Tibial nerve (tissue), 4 donors: ENCODE results near the gene NAXE. TPM values are rescaled to one million over a fixed set of nuclear protein-coding genes. Genes with fewer than 3 reads are reported as not detected.

Experiments
- DNase-seq, 2 donors: peaks; one replicate each; pipeline ENCODE4 v3.0.0-alpha.2; 2019; ENCODE audit warnings: low spot score in 2 of 2
- H3K27ac ChIP-seq, 4 donors: fragments of 200-600 bp; sonication (generic) in 3 of 4; one replicate each; pipeline ENCODE4 v1.5.1; 2017 to 2019; ENCODE audit warnings: mild to moderate bottlenecking in 1 of 4
- H3K27me3 ChIP-seq, 2 donors: fragments of 200-600 bp; sonication (generic) in 1 of 2; one replicate each; pipeline versions ENCODE4 v1.5.1 to v1.6.0; 2017 to 2019
- H3K36me3 ChIP-seq, 3 donors: fragments of 200-600 bp; sonication (generic); one replicate each; pipeline ENCODE4 v1.5.1; 2018 to 2019
- H3K4me1 ChIP-seq, 4 donors: fragments of 200-600 bp; sonication (generic) in 3 of 4; one replicate each; pipeline ENCODE4 v1.5.1; 2017 to 2019
- H3K4me3 ChIP-seq, 4 donors: fragments of 200-600 bp; sonication (generic) in 3 of 4; one replicate each; pipeline ENCODE4 v1.5.1; 2017 to 2019; ENCODE audit warnings: mild to moderate bottlenecking in 1 of 4, moderate library complexity in 1 of 4
- H3K9me3 ChIP-seq, 4 donors: fragments of 200-600 bp; sonication (generic) in 3 of 4; one replicate each; pipeline ENCODE4 v1.5.1; 2017 to 2019
- EP300 ChIP-seq, 2 donors: sonication (generic); formaldehyde crosslinking; IDR thresholded peaks; one replicate each; pipeline ENCODE4 v1.6.1; 2017; ENCODE audit warnings: antibody characterized with exemption in 2 of 2, mild to moderate bottlenecking in 1 of 2
- POLR2A ChIP-seq, 2 donors: fragments of 450-650 bp; IDR thresholded peaks; one replicate each; pipeline ENCODE4 v1.6.1; 2017; ENCODE audit warnings: antibody characterized with exemption in 2 of 2, mild to moderate bottlenecking in 2 of 2, moderate library complexity in 2 of 2
- WGBS, 2 donors: methylation state at CpG; one replicate each; pipeline ENCODE4 v1.1.5; 2018; 5-methylcytosine and 5-hydroxymethylcytosine counted together
- total RNA-seq, 4 donors: library from RNA; depleted of rRNA; stranded (reverse); fragments of >200 nt; gene quantifications; one replicate each; pipeline ENCODE4 v1.1.0, GENCODE V29; 2016
- TF ChIP-seq, protein P1 (sequence below), 5 experiments: fragments of 200-600 bp in 3 of 5; fragments of 450-650 bp in 2 of 5; sonication (generic) in 3 of 5; IDR thresholded peaks; one replicate each; pipeline ENCODE4 v1.5.1; 2016 to 2019; ENCODE audit warnings: antibody characterized with exemption in 5 of 5, mild to moderate bottlenecking in 3 of 5, moderate library complexity in 2 of 5

Gene NAXE
- total RNA-seq, 4 donors from 2014 or later, result 53.1 to 105 (median 82.7) TPM

DNA sequence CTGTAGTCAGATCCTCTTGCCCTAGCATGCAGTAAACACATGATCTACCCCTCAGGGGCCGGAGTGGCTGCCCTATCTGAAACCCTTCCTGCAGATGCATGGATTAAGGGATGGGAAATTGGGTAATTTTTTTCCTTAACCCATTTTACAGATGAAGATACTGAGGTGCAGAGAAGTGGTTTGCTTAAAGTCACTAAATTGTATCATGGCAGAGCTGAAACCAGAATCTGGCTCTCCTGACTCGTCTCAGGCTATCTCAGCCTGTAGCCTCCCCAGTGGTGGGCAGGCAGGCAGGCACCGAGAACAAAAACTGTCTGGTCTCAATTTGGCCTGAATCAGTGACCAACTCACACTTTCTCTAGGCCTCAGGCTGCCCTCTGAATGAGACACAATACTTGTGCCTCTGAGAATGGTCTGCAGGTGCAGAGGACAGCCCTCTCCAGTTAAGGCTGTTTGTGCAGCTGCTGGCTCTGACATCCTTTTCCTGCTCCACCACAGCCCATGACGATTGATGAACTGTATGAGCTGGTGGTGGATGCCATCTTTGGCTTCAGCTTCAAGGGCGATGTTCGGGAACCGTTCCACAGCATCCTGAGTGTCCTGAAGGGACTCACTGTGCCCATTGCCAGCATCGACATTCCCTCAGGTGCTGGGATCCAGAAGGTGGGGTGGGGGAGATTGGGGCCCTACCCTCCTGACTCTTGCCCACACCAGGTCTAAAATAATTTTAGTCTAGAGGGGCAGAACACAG lies 1.5 kb downstream of the NAXE start:
- H3K9me3 ChIP-seq, result no peaks in the 10 kb centered on the region
- H3K36me3 ChIP-seq, result peaks cover 0 to 53% (median 9%) of the 10 kb centered on the region in 3 donors
- H3K27me3 ChIP-seq, result no peaks in the 10 kb centered on the region
- 71 to 76% methylated on average over 8 of the region's 8 CpGs for WGBS, 2 donors
- H3K4me3 ChIP-seq, result no peak overlapping the region
- peaks cover 0 to 17% (median 10%) of the 10 kb centered on the region in 4 donors for H3K4me1 ChIP-seq
- peak overlapping the region in 1 of 4 donors; percentile 90 for H3K27ac ChIP-seq
- TF ChIP-seq, protein P1, sequence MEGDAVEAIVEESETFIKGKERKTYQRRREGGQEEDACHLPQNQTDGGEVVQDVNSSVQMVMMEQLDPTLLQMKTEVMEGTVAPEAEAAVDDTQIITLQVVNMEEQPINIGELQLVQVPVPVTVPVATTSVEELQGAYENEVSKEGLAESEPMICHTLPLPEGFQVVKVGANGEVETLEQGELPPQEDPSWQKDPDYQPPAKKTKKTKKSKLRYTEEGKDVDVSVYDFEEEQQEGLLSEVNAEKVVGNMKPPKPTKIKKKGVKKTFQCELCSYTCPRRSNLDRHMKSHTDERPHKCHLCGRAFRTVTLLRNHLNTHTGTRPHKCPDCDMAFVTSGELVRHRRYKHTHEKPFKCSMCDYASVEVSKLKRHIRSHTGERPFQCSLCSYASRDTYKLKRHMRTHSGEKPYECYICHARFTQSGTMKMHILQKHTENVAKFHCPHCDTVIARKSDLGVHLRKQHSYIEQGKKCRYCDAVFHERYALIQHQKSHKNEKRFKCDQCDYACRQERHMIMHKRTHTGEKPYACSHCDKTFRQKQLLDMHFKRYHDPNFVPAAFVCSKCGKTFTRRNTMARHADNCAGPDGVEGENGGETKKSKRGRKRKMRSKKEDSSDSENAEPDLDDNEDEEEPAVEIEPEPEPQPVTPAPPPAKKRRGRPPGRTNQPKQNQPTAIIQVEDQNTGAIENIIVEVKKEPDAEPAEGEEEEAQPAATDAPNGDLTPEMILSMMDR (IDR thresholded peaks at IDR 0.05), result no peak
- TF ChIP-seq EP300 (IDR thresholded peaks at IDR 0.05) (no peak), POLR2A (IDR thresholded peaks at IDR 0.05) (no peak)
- no peak for DNase-seq

GRCh38 chr1:156593661-156593989 lies 2.0 kb downstream of the NAXE start:
- WGBS, 2 donors, result 86% methylated on average over 8 of the region's 8 CpGs
- peaks cover 0 to 59% (median 9%) of the 10 kb centered on the region in 3 donors for H3K36me3 ChIP-seq
- peaks cover 0 to 17% (median 10%) of the 10 kb centered on the region in 4 donors for H3K4me1 ChIP-seq
- no peaks in the 10 kb centered on the region for H3K27me3 ChIP-seq
- no peak overlapping the region for H3K4me3 ChIP-seq
- no peak overlapping the region for H3K27ac ChIP-seq
- no peak for DNase-seq
- H3K9me3 ChIP-seq, result no peaks in the 10 kb centered on the region
- TF ChIP-seq POLR2A (IDR thresholded peaks at IDR 0.05), result no peak
- TF ChIP-seq, protein P1 (IDR thresholded peaks at IDR 0.05), result no peak
- no peak for TF ChIP-seq EP300 (IDR thresholded peaks at IDR 0.05)

DNA sequence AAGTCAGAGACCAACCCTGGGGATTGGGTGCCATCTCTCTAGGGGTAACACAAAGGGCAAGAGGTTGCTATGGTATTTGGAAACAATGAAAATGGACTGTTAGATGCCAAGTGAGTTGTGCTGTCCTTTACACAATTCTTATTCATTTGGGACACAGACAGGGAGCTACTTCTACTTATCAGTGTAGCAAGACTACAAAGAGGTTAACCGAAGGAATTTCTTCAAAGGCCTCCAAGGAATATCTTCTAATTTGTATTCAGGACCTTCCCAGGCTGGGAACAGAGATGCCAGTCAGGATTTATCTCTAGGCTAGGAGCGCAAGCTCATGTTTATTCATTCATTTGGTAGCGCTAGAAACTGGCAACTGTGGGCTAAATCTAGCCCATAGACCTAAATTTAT lies 2.6 kb downstream of the NAXE start:
- Histone ChIP-seq H3K36me3 (peaks cover 0 to 64% (median 9%) of the 10 kb centered on the region in 3 donors), H3K4me1 (peaks cover 0 to 17% (median 10%) of the 10 kb centered on the region in 4 donors), H3K4me3 (no peak overlapping the region), H3K27me3 (no peaks in the 10 kb centered on the region), H3K27ac (no peak overlapping the region), H3K9me3 (no peaks in the 10 kb centered on the region)
- no peak for DNase-seq
- 64 to 69% methylated on average over 3 of the region's 3 CpGs for WGBS, 2 donors
- no peak for TF ChIP-seq EP300 (IDR thresholded peaks at IDR 0.05)
- TF ChIP-seq, protein P1 (IDR thresholded peaks at IDR 0.05), result no peak
- no peak for TF ChIP-seq POLR2A (IDR thresholded peaks at IDR 0.05)

GRCh38 chr1:156595016-156595415 lies 3.4 kb downstream of the NAXE start:
- H3K36me3 ChIP-seq, result peaks cover 0 to 64% (median 9%) of the 10 kb centered on the region in 3 donors

DNA sequence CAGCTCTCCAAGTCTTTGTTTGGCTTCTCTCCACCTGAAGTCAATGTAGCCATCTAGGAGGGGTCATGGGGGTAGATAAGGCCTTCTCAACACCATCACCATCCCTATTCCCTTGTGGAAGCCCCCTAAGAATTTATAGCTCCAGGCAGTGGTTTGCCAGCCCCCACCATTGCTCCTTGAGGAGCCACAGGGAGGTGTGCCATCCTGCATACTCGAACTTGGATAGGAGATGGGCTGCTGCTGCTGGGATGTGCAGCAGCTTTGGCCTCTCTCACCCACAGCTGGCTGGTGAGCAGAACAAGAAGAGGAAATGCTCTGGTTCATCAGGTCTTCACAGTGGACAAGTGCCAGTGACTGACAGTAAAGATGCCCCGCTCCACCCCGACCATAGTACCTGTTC lies 4.8 kb downstream of the NAXE start:
- no peaks in the 10 kb centered on the region for H3K9me3 ChIP-seq
- no peak for DNase-seq
- peaks cover 0 to 64% (median 9%) of the 10 kb centered on the region in 3 donors for H3K36me3 ChIP-seq
- no peaks in the 10 kb centered on the region for H3K27me3 ChIP-seq
- H3K4me1 ChIP-seq, result peaks cover 0 to 27% (median 15%) of the 10 kb centered on the region in 4 donors
- WGBS, 2 donors, result 92% methylated on average over 2 to 3 of the region's 3 CpGs
- no peak overlapping the region for H3K27ac ChIP-seq
- no peak for TF ChIP-seq POLR2A (IDR thresholded peaks at IDR 0.05)
- TF ChIP-seq EP300 (IDR thresholded peaks at IDR 0.05), result no peak
- TF ChIP-seq, protein P1 (IDR thresholded peaks at IDR 0.05), result no peak
- no peak overlapping the region for H3K4me3 ChIP-seq

More at GRCh38 chr1:156595016-156595415, 3.4 kb downstream of the NAXE start:
- DNase-seq, result no peak
- H3K27me3 ChIP-seq, result no peaks in the 10 kb centered on the region
- H3K27ac ChIP-seq, result no peak overlapping the region
- TF ChIP-seq EP300 (IDR thresholded peaks at IDR 0.05), result no peak
- TF ChIP-seq, protein P1 (IDR thresholded peaks at IDR 0.05), result no peak
- no peak for TF ChIP-seq POLR2A (IDR thresholded peaks at IDR 0.05)
- H3K4me1 ChIP-seq, result peaks cover 0 to 24% (median 10%) of the 10 kb centered on the region in 4 donors
- WGBS, 2 donors, result 89 to 91% methylated on average over 2 of the region's 2 CpGs
- no peak overlapping the region for H3K4me3 ChIP-seq
- H3K9me3 ChIP-seq, result no peaks in the 10 kb centered on the region
